ENCODE measurements around the gene ZBTB7A.

Gene ZBTB7A

GRCh38 chr19:4103080-4103433, 36.4 kb upstream of the ZBTB7A start:
- Histone ChIP-seq H4K20me1 (ENCODE audit: insufficient read depth, low read length) (no peaks in the 10 kb centered on the region), H3K4me3 (ENCODE audit: low read length) (no peak overlapping the region), H3K4me2 (ENCODE audit: low read length) (no peak overlapping the region), H3K9ac (ENCODE audit: low read length) (no peak overlapping the region), H3K79me2 (ENCODE audit: low read length) (no peaks in the 10 kb centered on the region), H3K4me1 (ENCODE audit: low read length) (no peaks in the 10 kb centered on the region), H3K9me3 (ENCODE audit: insufficient read depth, low read length) (no peaks in the 10 kb centered on the region), H3K27ac (ENCODE audit: low read length) (no peak overlapping the region), H2AFZ (ENCODE audit: low read depth, low read length) (no peak overlapping the region), H3K36me3 (replicated peaks; ENCODE audit: low read depth, low read length) (peaks cover 45% of the 10 kb centered on the region), H3K27me3 (ENCODE audit: low read depth, low read length) (no peaks in the 10 kb centered on the region)
- no peak for TF ChIP-seq EZH2phosphoT487 (IDR thresholded peaks at IDR 0.05; ENCODE audit: low read depth)
- TF ChIP-seq, protein P1, sequence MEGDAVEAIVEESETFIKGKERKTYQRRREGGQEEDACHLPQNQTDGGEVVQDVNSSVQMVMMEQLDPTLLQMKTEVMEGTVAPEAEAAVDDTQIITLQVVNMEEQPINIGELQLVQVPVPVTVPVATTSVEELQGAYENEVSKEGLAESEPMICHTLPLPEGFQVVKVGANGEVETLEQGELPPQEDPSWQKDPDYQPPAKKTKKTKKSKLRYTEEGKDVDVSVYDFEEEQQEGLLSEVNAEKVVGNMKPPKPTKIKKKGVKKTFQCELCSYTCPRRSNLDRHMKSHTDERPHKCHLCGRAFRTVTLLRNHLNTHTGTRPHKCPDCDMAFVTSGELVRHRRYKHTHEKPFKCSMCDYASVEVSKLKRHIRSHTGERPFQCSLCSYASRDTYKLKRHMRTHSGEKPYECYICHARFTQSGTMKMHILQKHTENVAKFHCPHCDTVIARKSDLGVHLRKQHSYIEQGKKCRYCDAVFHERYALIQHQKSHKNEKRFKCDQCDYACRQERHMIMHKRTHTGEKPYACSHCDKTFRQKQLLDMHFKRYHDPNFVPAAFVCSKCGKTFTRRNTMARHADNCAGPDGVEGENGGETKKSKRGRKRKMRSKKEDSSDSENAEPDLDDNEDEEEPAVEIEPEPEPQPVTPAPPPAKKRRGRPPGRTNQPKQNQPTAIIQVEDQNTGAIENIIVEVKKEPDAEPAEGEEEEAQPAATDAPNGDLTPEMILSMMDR (IDR thresholded peaks at IDR 0.05; ENCODE audit: low read depth, low read length) = no peak

DNA sequence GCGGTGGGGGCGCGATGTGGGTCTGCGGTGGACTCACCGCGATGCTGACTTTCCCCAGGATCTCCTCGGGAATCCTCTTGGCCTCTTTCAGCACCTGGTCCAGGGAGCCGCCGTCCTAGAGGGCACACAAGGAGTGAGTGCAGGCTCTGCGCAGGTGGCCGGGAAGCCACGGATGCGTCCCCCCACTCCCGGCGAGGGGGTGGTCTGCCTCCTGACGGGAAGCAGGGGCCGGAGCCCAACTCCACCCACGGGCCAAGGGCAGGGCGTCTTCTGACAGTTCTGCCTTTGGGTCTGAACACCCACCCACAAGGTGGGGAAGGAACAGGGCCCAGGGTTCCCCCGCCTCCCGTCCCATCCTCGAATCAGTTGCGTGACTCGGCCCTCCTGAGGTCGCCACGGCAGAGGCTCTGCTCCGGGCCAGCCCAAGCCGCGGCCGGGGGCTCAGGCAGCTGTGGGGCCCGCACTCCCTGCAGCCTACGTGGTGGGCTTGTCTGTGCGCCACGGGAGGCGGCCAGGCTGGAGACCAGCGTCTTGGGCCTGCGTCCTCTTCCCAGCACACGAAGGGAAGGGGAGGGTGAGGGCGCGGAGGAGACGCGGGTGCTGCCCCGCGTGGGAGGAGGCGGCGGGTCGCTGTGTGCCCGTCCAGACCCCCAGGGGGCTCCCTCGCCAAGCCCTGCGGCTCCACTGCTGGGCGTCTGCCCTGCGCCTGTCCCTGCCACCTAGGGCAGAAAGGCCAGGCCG, 35.8 kb upstream of the ZBTB7A start:
- Histone ChIP-seq H3K4me1 (ENCODE audit: low read length) (no peaks in the 10 kb centered on the region), H3K4me2 (ENCODE audit: low read length) (no peak overlapping the region), H3K79me2 (ENCODE audit: low read length) (no peaks in the 10 kb centered on the region), H3K36me3 (replicated peaks; ENCODE audit: low read depth, low read length) (peaks cover 45% of the 10 kb centered on the region), H2AFZ (ENCODE audit: low read depth, low read length) (no peak overlapping the region), H3K9me3 (ENCODE audit: insufficient read depth, low read length) (no peaks in the 10 kb centered on the region), H4K20me1 (ENCODE audit: insufficient read depth, low read length) (no peaks in the 10 kb centered on the region; the same call in 1 of the 2 replicates), H3K27ac (ENCODE audit: low read length) (no peak overlapping the region), H3K4me3 (ENCODE audit: low read length) (no peak overlapping the region), H3K9ac (ENCODE audit: low read length) (no peak overlapping the region), H3K27me3 (ENCODE audit: low read depth, low read length) (no peaks in the 10 kb centered on the region)
- TF ChIP-seq EZH2phosphoT487 (IDR thresholded peaks at IDR 0.05; ENCODE audit: low read depth) = no peak
- TF ChIP-seq, protein P1 (IDR thresholded peaks at IDR 0.05; ENCODE audit: low read depth, low read length) = no peak

DNA sequence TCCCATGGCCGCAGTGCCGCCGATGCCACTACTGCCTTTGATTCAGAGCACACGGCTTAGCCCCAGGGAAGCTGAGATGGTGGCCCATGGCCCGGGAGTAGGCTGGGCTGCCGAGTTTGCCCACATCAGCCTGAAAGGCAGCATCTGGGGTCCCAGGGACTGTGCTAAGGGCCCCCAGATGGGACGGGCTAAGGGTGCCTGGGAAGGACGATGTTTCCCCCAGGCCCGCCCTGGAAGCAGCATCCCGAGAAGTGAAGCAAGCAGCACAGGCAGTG, 34.7 kb upstream of the ZBTB7A start:
- TF ChIP-seq, protein P1 (IDR thresholded peaks at IDR 0.05; ENCODE audit: low read depth, low read length) = no peak
- no peak for TF ChIP-seq EZH2phosphoT487 (IDR thresholded peaks at IDR 0.05; ENCODE audit: low read depth)
- Histone ChIP-seq H3K9ac (ENCODE audit: low read length) (no peak overlapping the region), H3K9me3 (ENCODE audit: insufficient read depth, low read length) (no peaks in the 10 kb centered on the region), H3K4me3 (ENCODE audit: low read length) (no peak overlapping the region), H3K27ac (ENCODE audit: low read length) (no peak overlapping the region), H3K27me3 (ENCODE audit: low read depth, low read length) (no peaks in the 10 kb centered on the region), H4K20me1 (ENCODE audit: insufficient read depth, low read length) (no peaks in the 10 kb centered on the region; the same call in 1 of the 2 replicates), H2AFZ (ENCODE audit: low read depth, low read length) (no peak overlapping the region), H3K79me2 (ENCODE audit: low read length) (no peaks in the 10 kb centered on the region), H3K4me1 (ENCODE audit: low read length) (no peaks in the 10 kb centered on the region), H3K36me3 (replicated peaks; ENCODE audit: low read depth, low read length) (peaks cover 44% of the 10 kb centered on the region), H3K4me2 (ENCODE audit: low read length) (no peak overlapping the region)

DNA sequence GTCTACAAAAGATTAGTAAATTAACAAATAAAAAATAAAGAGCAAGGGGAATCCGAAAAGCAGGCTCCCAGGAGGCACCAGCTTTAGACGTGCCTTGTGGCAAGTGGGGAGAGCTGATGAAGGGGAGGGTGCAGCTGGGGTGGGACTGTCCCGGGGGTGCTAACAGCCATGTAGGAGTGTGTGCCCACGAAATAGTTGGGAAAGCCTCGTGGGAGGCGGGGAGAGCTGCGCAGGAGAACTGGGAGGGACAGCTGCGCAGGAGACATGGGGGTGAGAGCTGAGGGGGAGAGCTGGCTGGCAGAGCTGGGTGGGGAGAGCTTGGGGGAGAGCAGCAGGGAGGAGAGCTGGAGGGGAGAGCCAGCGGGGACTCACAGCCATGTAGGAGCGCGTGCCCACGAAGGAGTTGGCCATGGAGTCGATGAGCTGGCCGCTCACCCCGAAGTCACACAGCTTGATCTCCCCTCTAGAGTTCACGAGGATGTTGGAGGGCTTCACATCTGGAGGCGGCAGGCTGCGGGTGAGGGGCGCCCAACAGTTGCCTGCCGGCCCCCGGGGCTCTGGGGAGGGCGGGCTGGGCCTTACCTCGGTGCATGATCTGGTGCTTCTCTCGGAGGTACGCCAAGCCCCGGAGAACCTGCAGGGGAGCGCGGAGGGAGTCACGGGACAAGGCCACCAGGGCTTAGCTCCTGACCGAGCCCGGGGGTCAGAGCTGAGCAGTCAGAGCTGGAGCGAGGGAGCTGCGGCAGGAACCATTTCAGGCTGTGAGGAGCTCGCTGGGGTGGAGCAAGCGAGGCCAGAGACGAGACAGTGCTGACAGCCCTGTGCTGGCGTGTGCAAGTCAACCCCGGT, 34.2 kb upstream of the ZBTB7A start:
- Histone ChIP-seq H3K9ac (ENCODE audit: low read length) (no peak overlapping the region), H3K4me3 (ENCODE audit: low read length) (no peak overlapping the region), H3K27ac (ENCODE audit: low read length) (no peak overlapping the region), H3K9me3 (ENCODE audit: insufficient read depth, low read length) (no peaks in the 10 kb centered on the region), H3K79me2 (ENCODE audit: low read length) (no peaks in the 10 kb centered on the region), H2AFZ (ENCODE audit: low read depth, low read length) (no peak overlapping the region), H3K4me2 (ENCODE audit: low read length) (no peak overlapping the region), H4K20me1 (ENCODE audit: insufficient read depth, low read length) (no peaks in the 10 kb centered on the region; the same call in 1 of the 2 replicates), H3K36me3 (replicated peaks; ENCODE audit: low read depth, low read length) (peaks cover 40% of the 10 kb centered on the region), H3K27me3 (ENCODE audit: low read depth, low read length) (no peaks in the 10 kb centered on the region), H3K4me1 (ENCODE audit: low read length) (no peaks in the 10 kb centered on the region)
- TF ChIP-seq, protein P1 (IDR thresholded peaks at IDR 0.05; ENCODE audit: low read depth, low read length) = no peak
- TF ChIP-seq EZH2phosphoT487 (IDR thresholded peaks at IDR 0.05; ENCODE audit: low read depth) = no peak

All from OCI-LY3 (cell line).